Breast epithelium (tissue), 3 donors: Measurements from ENCODE around the gene ACOX3.

Experiments used
- CTCF ChIP-seq, 3 donors: fragments of 450-650 bp; IDR thresholded peaks; one replicate each; pipeline ENCODE4 v1.5.1; 2016 to 2017; ENCODE audit warnings: antibody characterized with exemption in 3 of 3, mild to moderate bottlenecking in 3 of 3, moderate library complexity in 3 of 3
- POLR2A ChIP-seq: fragments of 450-650 bp; IDR thresholded peaks from one replicate; pipeline ENCODE4 v1.6.1; 2016; ENCODE audit warnings: antibody characterized with exemption, mild to moderate bottlenecking, moderate library complexity
- POLR2AphosphoS5 ChIP-seq, 3 donors: sonication (generic); formaldehyde crosslinking; IDR thresholded peaks; one replicate each; pipeline ENCODE4 v1.6.1; 2017; ENCODE audit warnings: antibody characterized with exemption in 3 of 3

GRCh38 chr4:8478371-8478770, 37.8 kb upstream of the ACOX3 start:
- TF ChIP-seq POLR2A (no peak), CTCF (IDR thresholded peaks at IDR 0.05) (no peak), POLR2AphosphoS5 (IDR thresholded peaks at IDR 0.05) (no peak)
